ENCODE results near the gene HDDC3.
"Not testable (repeated sequence)": the region's sequence is repeated elsewhere in the genome, so short reads cannot be mapped to it uniquely, and the experiment has no call there.

DNA sequence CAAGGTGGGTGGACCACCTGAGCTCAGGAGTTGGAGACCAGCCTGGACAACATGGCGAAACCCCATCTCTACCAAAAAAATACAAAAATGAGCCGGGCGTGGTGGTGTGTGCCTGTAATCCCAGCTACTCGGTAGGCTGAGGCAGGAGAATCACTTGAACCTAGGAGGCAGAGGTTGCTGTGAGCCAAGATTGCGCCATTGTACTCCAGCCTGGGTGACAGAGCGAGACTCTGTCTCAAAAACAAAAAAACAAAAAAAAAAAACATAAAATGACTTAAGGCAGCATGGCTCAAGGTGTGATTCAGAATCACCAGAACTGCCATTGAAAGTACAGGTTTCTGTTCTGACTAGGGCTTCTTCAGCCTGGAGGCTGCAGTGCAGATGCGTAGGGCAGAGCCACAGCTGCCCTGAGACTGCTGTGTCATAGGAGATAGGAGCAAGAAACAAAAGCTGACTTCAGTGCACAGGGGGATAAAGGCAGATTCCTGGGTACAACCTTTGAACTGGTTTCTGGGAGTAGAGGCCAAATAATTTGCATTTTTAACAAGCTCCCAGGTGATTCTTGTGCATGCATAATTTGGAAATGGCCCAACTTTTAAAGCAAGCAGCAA lies 9.5 kb downstream of the HDDC3 start:
- TF ChIP-seq, protein P1, sequence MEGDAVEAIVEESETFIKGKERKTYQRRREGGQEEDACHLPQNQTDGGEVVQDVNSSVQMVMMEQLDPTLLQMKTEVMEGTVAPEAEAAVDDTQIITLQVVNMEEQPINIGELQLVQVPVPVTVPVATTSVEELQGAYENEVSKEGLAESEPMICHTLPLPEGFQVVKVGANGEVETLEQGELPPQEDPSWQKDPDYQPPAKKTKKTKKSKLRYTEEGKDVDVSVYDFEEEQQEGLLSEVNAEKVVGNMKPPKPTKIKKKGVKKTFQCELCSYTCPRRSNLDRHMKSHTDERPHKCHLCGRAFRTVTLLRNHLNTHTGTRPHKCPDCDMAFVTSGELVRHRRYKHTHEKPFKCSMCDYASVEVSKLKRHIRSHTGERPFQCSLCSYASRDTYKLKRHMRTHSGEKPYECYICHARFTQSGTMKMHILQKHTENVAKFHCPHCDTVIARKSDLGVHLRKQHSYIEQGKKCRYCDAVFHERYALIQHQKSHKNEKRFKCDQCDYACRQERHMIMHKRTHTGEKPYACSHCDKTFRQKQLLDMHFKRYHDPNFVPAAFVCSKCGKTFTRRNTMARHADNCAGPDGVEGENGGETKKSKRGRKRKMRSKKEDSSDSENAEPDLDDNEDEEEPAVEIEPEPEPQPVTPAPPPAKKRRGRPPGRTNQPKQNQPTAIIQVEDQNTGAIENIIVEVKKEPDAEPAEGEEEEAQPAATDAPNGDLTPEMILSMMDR (IDR thresholded peaks at IDR 0.05 in 8 of 11, conservative IDR thresholded peaks at IDR 0.05 in 3 of 11) = not testable (repeated sequence)
- not testable (repeated sequence) for TF ChIP-seq POLR2A, POLR2AphosphoS5 (IDR thresholded peaks at IDR 0.05)
